GM23248 (cell line): ENCODE results near the gene EIF3B. TPM values are rescaled to one million over a fixed set of nuclear protein-coding genes. Genes with fewer than 3 reads are reported as not detected.
"Not testable (repeated sequence)": the region's sequence is repeated elsewhere in the genome, so short reads cannot be mapped to it uniquely, and the experiment has no call there.

ENCODE experiments used
- DNase-seq: peaks from one replicate; pipeline ENCODE4 v3.0.0-alpha.2; 2015
- H2AFZ ChIP-seq: fragments of 200-600 bp; sonication (generic); 2 replicates; pipeline ENCODE4 v1.6.1; 2016; ENCODE audit warnings: antibody characterized with exemption
- H3F3A ChIP-seq: fragments of 200-600 bp; sonication (generic); 2 replicates; pipeline ENCODE4 v1.6.1; 2016; ENCODE audit warnings: mild to moderate bottlenecking, antibody characterized with exemption, mixed run types; ENCODE audit not compliant: insufficient read depth
- H3K27ac ChIP-seq: fragments of 200-600 bp; sonication (generic); 2 replicates; pipeline ENCODE4 v1.5.1; 2016; ENCODE audit warnings: mild to moderate bottlenecking
- H3K27me3 ChIP-seq: fragments of 200-600 bp; sonication (generic); replicated peaks from 2 replicates; pipeline ENCODE4 v1.6.1; 2016; ENCODE audit warnings: mild to moderate bottlenecking; ENCODE audit not compliant: insufficient read depth
- H3K36me3 ChIP-seq: fragments of 200-600 bp; sonication (generic); 2 replicates; pipeline ENCODE4 v1.6.1; 2016; ENCODE audit warnings: low read depth, mild to moderate bottlenecking
- H3K4me1 ChIP-seq: fragments of 200-600 bp; sonication (generic); 2 replicates; pipeline ENCODE4 v1.6.1; 2016; ENCODE audit warnings: mild to moderate bottlenecking; ENCODE audit not compliant: insufficient read depth
- H3K4me2 ChIP-seq: fragments of 200-600 bp; sonication (generic); one replicate; pipeline ENCODE4 v1.6.1; 2016; ENCODE audit warnings: mild to moderate bottlenecking; ENCODE audit not compliant: unreplicated experiment
- H3K4me3 ChIP-seq: fragments of 200-600 bp; sonication (generic); 2 replicates; pipeline ENCODE4 v1.5.1; 2016; ENCODE audit warnings: mild to moderate bottlenecking
- H3K79me2 ChIP-seq: fragments of 200-600 bp; sonication (generic); 2 replicates; pipeline ENCODE4 v1.6.1; 2016; ENCODE audit warnings: mild to moderate bottlenecking; ENCODE audit not compliant: insufficient read depth
- H3K9ac ChIP-seq: fragments of 200-600 bp; sonication (generic); 2 replicates; pipeline ENCODE4 v1.6.1; 2016; ENCODE audit warnings: mild to moderate bottlenecking
- H3K9me2 ChIP-seq: fragments of 200-600 bp; sonication (generic); 2 replicates; pipeline ENCODE4 v1.6.1; 2016; ENCODE audit warnings: mixed run types, mild to moderate bottlenecking, moderate library complexity; ENCODE audit not compliant: insufficient read depth
- H3K9me3 ChIP-seq: fragments of 200-600 bp; sonication (generic); one replicate; pipeline ENCODE4 v1.6.1; 2017; ENCODE audit warnings: low read depth
- H4K20me1 ChIP-seq: fragments of 200-600 bp; sonication (generic); 2 replicates; pipeline ENCODE4 v1.6.0; 2016; ENCODE audit not compliant: insufficient read depth
- EZH2 ChIP-seq: fragments of 200-600 bp; sonication (generic); IDR thresholded peaks from 2 replicates; pipeline ENCODE4 v1.6.1; 2018; ENCODE audit warnings: antibody characterized with exemption, mild to moderate bottlenecking; ENCODE audit not compliant: insufficient read depth, poor library complexity, severe bottlenecking
- EZH2phosphoT487 ChIP-seq: fragments of 200-600 bp; sonication (generic); IDR thresholded peaks from 2 replicates; pipeline ENCODE4 v1.6.1; 2018; ENCODE audit warnings: antibody characterized with exemption, moderate library complexity, mild to moderate bottlenecking, low read depth; ENCODE audit not compliant: insufficient read depth
- WGBS, 2 experiments: methylation state at CpG; one replicate each; pipeline ENCODE4 v1.1.6; 2015 to 2017; ENCODE audit warnings: low lambda C conversion rate in 2 of 2, low coverage in 1 of 2; ENCODE audit errors: missing lambda C conversion rate in 2 of 2; 5-methylcytosine and 5-hydroxymethylcytosine counted together
- in situ Hi-C: fragments of 300-500 bp; cut with MboI; formaldehyde crosslinking; loops from 2 replicates; pipeline ENCODE4 v1.15.0; 2020
- polyA plus RNA-seq: library from polyadenylated mRNA; unstranded; fragments of >200 nt; fragmentation: Nextera tagmentation; extraction: Ambion mirVana; gene quantifications from 2 replicates; pipeline ENCODE4 v1.2.1, GENCODE V29; 2016
- total RNA-seq: library from RNA; depleted of rRNA; stranded (reverse); fragments of >200 nt; shearing (Covaris generic); gene quantifications from 2 replicates; pipeline ENCODE4 v1.2.3, GENCODE V29; 2014

The EIF3B gene
- total and polyA plus RNA-seq, 2 experiments from 2014 or later, result 79.5 to 180 TPM

GRCh38 chr7:2383543-2384274 is 29.1 kb downstream of the EIF3B start:
- WGBS, 2 experiments, result 85 to 87% methylated on average over 14 to 29 of the region's 29 CpGs
- no peak overlapping the region for H2AFZ ChIP-seq
- no peak for DNase-seq
- no peak overlapping the region for H3K9ac ChIP-seq
- no peak overlapping the region for H3K27ac ChIP-seq
- H3F3A ChIP-seq, result no peaks in the 10 kb centered on the region
- in situ Hi-C loops, result no loop called here
- no peak overlapping the region for H3K4me2 ChIP-seq
- peaks cover 5% of the 10 kb centered on the region; the same call in 1 of the 2 replicates for H3K36me3 ChIP-seq
- H3K9me3 ChIP-seq, result no peaks in the 10 kb centered on the region
- H3K4me1 ChIP-seq, result no peaks in the 10 kb centered on the region
- no peaks in the 10 kb centered on the region for H3K27me3 ChIP-seq
- TF ChIP-seq EZH2, result no peak
- no peak for TF ChIP-seq EZH2phosphoT487
- no peaks in the 10 kb centered on the region for H4K20me1 ChIP-seq
- no peaks in the 10 kb centered on the region for H3K9me2 ChIP-seq
- H3K79me2 ChIP-seq, result peaks cover 6% of the 10 kb centered on the region; the same call in 1 of the 2 replicates
- no peak overlapping the region for H3K4me3 ChIP-seq

- no peak overlapping the region for H2AFZ ChIP-seq
- H3K9ac ChIP-seq, result no peak overlapping the region
- WGBS, 2 experiments, result 84 to 90% methylated on average over 13 to 19 of the region's 19 CpGs
- no peak overlapping the region for H3K27ac ChIP-seq
- H3K9me3 ChIP-seq, result no peaks in the 10 kb centered on the region
- H3K27me3 ChIP-seq, result no peaks in the 10 kb centered on the region
- in situ Hi-C loops, result no loop called here
- no peaks in the 10 kb centered on the region for H3K4me1 ChIP-seq
- H3K9me2 ChIP-seq, result no peaks in the 10 kb centered on the region
- H3K36me3 ChIP-seq, result peaks cover 5% of the 10 kb centered on the region; the same call in 1 of the 2 replicates
- H3K4me2 ChIP-seq, result no peak overlapping the region
- H4K20me1 ChIP-seq, result no peaks in the 10 kb centered on the region
- no peaks in the 10 kb centered on the region for H3K79me2 ChIP-seq
- DNase-seq, result no peak
- H3F3A ChIP-seq, result no peaks in the 10 kb centered on the region
- TF ChIP-seq EZH2phosphoT487 (no peak), EZH2 (no peak)
- H3K4me3 ChIP-seq, result no peak overlapping the region
These were observed 30.0 kb downstream of the EIF3B start for GRCh38 chr7:2384354-2385243.

- H3K4me1 ChIP-seq, H3K4me3 ChIP-seq, H3K27me3 ChIP-seq, H3K9me2 ChIP-seq, H3K79me2 ChIP-seq, H3K9ac ChIP-seq, H3K4me2 ChIP-seq, H3F3A ChIP-seq, H3K9me3 ChIP-seq, H3K36me3 ChIP-seq, H3K27ac ChIP-seq, in situ Hi-C loops, H4K20me1 ChIP-seq, H2AFZ ChIP-seq: not testable (repeated sequence)
- DNase-seq, result peak; percentile 37
- WGBS, 2 experiments, result 80 to 87% methylated on average over 8 to 9 of the region's 9 CpGs
These were observed 31.5 kb downstream of the EIF3B start for GRCh38 chr7:2386122-2386521.

GRCh38 chr7:2386964-2387669 is 32.5 kb downstream of the EIF3B start:
- Histone ChIP-seq H2AFZ (no peak overlapping the region), H4K20me1 (no peaks in the 10 kb centered on the region), H3K27me3 (no peaks in the 10 kb centered on the region), H3K9me2 (no peaks in the 10 kb centered on the region), H3K9me3 (no peaks in the 10 kb centered on the region), H3K4me3 (no peak overlapping the region), H3K27ac (no peak overlapping the region), H3K79me2 (no peaks in the 10 kb centered on the region), H3K36me3 (no peaks in the 10 kb centered on the region), H3K4me2 (no peak overlapping the region), H3K9ac (no peak overlapping the region), H3K4me1 (no peaks in the 10 kb centered on the region), H3F3A (no peaks in the 10 kb centered on the region)
- 83 to 88% methylated on average over 17 of the region's 17 CpGs for WGBS, 2 experiments
- TF ChIP-seq EZH2 (no peak), EZH2phosphoT487 (no peak)
- in situ Hi-C loops, result no loop called here
- DNase-seq, result no peak
